GM12878 (cell line): ENCODE data around the gene S100B. TPM values are rescaled to one million over a fixed set of nuclear protein-coding genes. Genes with fewer than 3 reads are reported as not detected.
"Not testable (repeated sequence)": the region's sequence is repeated elsewhere in the genome, so short reads cannot be mapped to it uniquely, and the experiment has no call there.

Source experiments
- ATAC-seq: fragments of 200-7000 bp; cut with Tn5 transposase; 3 replicates; pipeline ENCODE4 v1.9.1; 2020; ENCODE audit warnings: mild to moderate bottlenecking, moderate library complexity
- BruUV-seq: library from RNA; stranded (reverse); fragments of 400-500 nt; replicated peaks from 2 replicates; lab custom pipeline; 2021; lab: Mats Ljungman, UMichigan
- CTCF ChIA-PET: fragments of 300-600 bp; sonication (Branson Sonifier 250); formaldehyde crosslinking; extraction: SDS; loops from one replicate; lab custom pipeline; 2021; ENCODE audit warnings: inconsistent platforms; lab: Yijun Ruan, JAX
- POLR2A ChIA-PET: fragments of 350-600 bp; formaldehyde crosslinking; extraction: SDS; loops from one replicate; lab custom pipeline; 2021; ENCODE audit warnings: inconsistent platforms; lab: Charles Lee
- RAD21 ChIA-PET: fragments of 300-600 bp; sonication (Branson Sonifier 250); formaldehyde crosslinking; loops from one replicate; lab custom pipeline; 2023; ENCODE audit warnings: antibody characterized with exemption; ENCODE audit not compliant: unreplicated experiment; lab: Charles Lee
- SMC1A ChIA-PET: fragments of 300-600 bp; sonication (Branson Sonifier 250); formaldehyde crosslinking; loops from one replicate; lab custom pipeline; 2023; ENCODE audit not compliant: unreplicated experiment, uncharacterized antibody; lab: Charles Lee
- DNase-seq: peaks from one replicate; pipeline ENCODE4 v3.0.0-alpha.2; 2011; ENCODE audit warnings: low read depth, low spot score
- FAIRE-seq: peaks from 3 replicates; lab custom pipeline; 2011; peaks lifted over from hg19 to GRCh38; lab: Jason Lieb, UNC
- H2AFZ ChIP-seq: 2 replicates; pipeline ENCODE4 v1.6.0; 2011; ENCODE audit warnings: low read depth, low read length, control low read depth; ENCODE audit not compliant: control insufficient read depth
- H3K27ac ChIP-seq: 2 replicates; pipeline ENCODE4 v1.5.1; 2011; ENCODE audit warnings: control low read depth; ENCODE audit not compliant: control insufficient read depth, insufficient read depth
- H3K27me3 ChIP-seq, 2 experiments: replicated peaks in 1 of 2; 2 replicates each; pipeline versions ENCODE4 v1.6.0 to v1.6.1; 2011; ENCODE audit warnings: low read length in 1 of 2; ENCODE audit not compliant: control insufficient read depth in 2 of 2, insufficient read depth in 2 of 2
- H3K36me3 ChIP-seq, 2 experiments: 2 replicates each; pipeline ENCODE4 v1.5.1; 2011; ENCODE audit warnings: low read length in 1 of 2; ENCODE audit not compliant: control insufficient read depth in 2 of 2, insufficient read depth in 2 of 2
- H3K4me1 ChIP-seq: 2 replicates; pipeline ENCODE4 v1.6.1; 2011; ENCODE audit warnings: mild to moderate bottlenecking, low read length, moderate library complexity, mixed read lengths; ENCODE audit not compliant: control insufficient read depth, insufficient read depth
- H3K4me2 ChIP-seq: 2 replicates; pipeline ENCODE4 v1.6.0; 2011; ENCODE audit warnings: control low read depth; ENCODE audit not compliant: control insufficient read depth, insufficient read depth
- H3K4me3 ChIP-seq: fragments of 200-600 bp; sonication (generic); 2 replicates; pipeline ENCODE4 v1.5.1; 2016
- H3K79me2 ChIP-seq: 2 replicates; pipeline ENCODE4 v1.6.0; 2011; ENCODE audit warnings: low read length; ENCODE audit not compliant: control insufficient read depth, insufficient read depth
- H3K9ac ChIP-seq: 2 replicates; pipeline ENCODE4 v1.8.0; 2011; ENCODE audit warnings: low read length, control low read depth, mixed read lengths; ENCODE audit not compliant: control insufficient read depth, insufficient read depth
- H3K9me3 ChIP-seq: replicated peaks from 3 replicates; pipeline ENCODE4 v1.5.1; 2011; ENCODE audit warnings: mild to moderate bottlenecking, low read length; ENCODE audit not compliant: control insufficient read depth, insufficient read depth
- H4K20me1 ChIP-seq: 2 replicates; pipeline ENCODE4 v1.6.0; 2011; ENCODE audit not compliant: control insufficient read depth, insufficient read depth
- GATAD2B ChIP-seq: fragments of 450-650 bp; conservative IDR thresholded peaks from 2 replicates; pipeline ENCODE4 v1.6.1; 2017; ENCODE audit warnings: low read depth, mild to moderate bottlenecking, moderate library complexity
- PAX5 ChIP-seq: IDR thresholded peaks from 2 replicates; pipeline ENCODE4 v1.6.1; 2011; ENCODE audit warnings: low read depth, low read length, borderline replicate concordance
- POLR2AphosphoS5 ChIP-seq: IDR thresholded peaks from 2 replicates; pipeline ENCODE4 v1.6.1; 2011; ENCODE audit warnings: mild to moderate bottlenecking, low read length, inconsistent platforms
- SPI1 ChIP-seq: IDR thresholded peaks from 2 replicates; pipeline ENCODE4 v1.6.1; 2011; ENCODE audit warnings: low read depth, mild to moderate bottlenecking, low read length, moderate library complexity, borderline replicate concordance; ENCODE audit not compliant: insufficient read depth
- ZBTB4 ChIP-seq: fragments of 450-650 bp; formaldehyde crosslinking; IDR thresholded peaks from 2 replicates; pipeline ENCODE4 v1.4.0; 2022; ENCODE audit warnings: mild to moderate bottlenecking, moderate library complexity
- WGBS: methylation state at CpG from one replicate; pipeline ENCODE4 v1.1.6; 2016; ENCODE audit warnings: low lambda C conversion rate; ENCODE audit not compliant: insufficient replicate concordance, insufficient coverage; ENCODE audit errors: missing lambda C conversion rate; 5-methylcytosine and 5-hydroxymethylcytosine counted together
- in situ Hi-C: fragments of 300-500 bp; cut with MboI; formaldehyde crosslinking; loops from 9 replicates; pipeline ENCODE4 v1.14.3; 2018; ENCODE audit warnings: mixed read lengths
- intact Hi-C: fragments of 100-400 bp; cut with micrococcal nuclease; formaldehyde crosslinking; loops from one replicate; pipeline ENCODE4 v1.14.2; 2022; ENCODE audit not compliant: unreplicated experiment
- polyA plus RNA-seq, 11 experiments: library from polyadenylated mRNA; depleted of rRNA in 4 of 11; unstranded in 6 of 11; stranded (reverse) in 5 of 11; fragments of >200 nt; fragmentation: Nextera tagmentation in 4 of 11; fragmentation: Illumina TruSeq in 1 of 11; extraction: Ambion mirVana in 4 of 11; extraction: Trizol in 1 of 11; gene quantifications; 1 replicate in 1 of 11; 2 replicates in 10 of 11; pipeline versions ENCODE4 v1.2.1 to v1.2.3, GENCODE V29; 2011 to 2016; ENCODE audit warnings: inconsistent platforms in 2 of 11, missing spikeins in 2 of 11, low read depth in 1 of 11
- total RNA-seq, 4 experiments: library from RNA; depleted of rRNA in 3 of 4; stranded (reverse); fragments of >200 nt in 3 of 4; fragmentation: Illumina TruSeq in 1 of 4; extraction: Trizol in 1 of 4; gene quantifications; 2 replicates each; pipeline versions ENCODE4 v1.2.1 to v1.2.3, GENCODE V29; 2013 to 2021
- TF ChIP-seq, protein P1 (sequence below): IDR thresholded peaks from 2 replicates; pipeline ENCODE4 v1.6.1; 2011; ENCODE audit warnings: borderline replicate concordance, low read depth, mild to moderate bottlenecking, moderate library complexity, low read length; ENCODE audit not compliant: insufficient read depth, poor library complexity, severe bottlenecking

S100B gene
- total and polyA plus RNA-seq, 10 of the 15 experiments (the other 5 are each of a cell fraction or from before 2014, with no cell fraction given) = 0.11 to 0.22 TPM; not detected in 8

DNA sequence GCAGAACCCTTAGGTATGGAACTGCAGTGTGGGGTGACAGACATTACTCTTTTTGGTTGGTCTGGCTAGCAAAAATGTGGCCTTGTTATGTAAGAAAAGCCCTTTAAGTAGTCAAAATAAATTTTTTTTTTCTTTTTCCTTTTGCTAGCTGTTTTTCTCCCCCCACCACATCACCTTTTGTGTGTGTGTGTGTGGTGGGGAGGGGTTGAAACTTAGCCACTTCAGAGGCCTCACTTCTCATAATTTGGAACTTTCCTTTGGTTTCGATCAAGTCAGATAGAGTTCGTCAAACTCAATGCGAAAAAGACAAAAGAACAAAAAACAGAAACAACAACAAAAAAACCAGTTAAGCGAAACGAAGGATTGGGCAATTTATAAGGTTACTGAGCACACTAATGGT, 28.7 kb upstream of the S100B start (continued):
- TF ChIP-seq, protein P1, sequence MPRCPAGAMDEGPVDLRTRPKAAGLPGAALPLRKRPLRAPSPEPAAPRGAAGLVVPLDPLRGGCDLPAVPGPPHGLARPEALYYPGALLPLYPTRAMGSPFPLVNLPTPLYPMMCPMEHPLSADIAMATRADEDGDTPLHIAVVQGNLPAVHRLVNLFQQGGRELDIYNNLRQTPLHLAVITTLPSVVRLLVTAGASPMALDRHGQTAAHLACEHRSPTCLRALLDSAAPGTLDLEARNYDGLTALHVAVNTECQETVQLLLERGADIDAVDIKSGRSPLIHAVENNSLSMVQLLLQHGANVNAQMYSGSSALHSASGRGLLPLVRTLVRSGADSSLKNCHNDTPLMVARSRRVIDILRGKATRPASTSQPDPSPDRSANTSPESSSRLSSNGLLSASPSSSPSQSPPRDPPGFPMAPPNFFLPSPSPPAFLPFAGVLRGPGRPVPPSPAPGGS = no peak
- no peak for TF ChIP-seq SPI1
- TF ChIP-seq, all 136 proteins: peak for 0

DNA sequence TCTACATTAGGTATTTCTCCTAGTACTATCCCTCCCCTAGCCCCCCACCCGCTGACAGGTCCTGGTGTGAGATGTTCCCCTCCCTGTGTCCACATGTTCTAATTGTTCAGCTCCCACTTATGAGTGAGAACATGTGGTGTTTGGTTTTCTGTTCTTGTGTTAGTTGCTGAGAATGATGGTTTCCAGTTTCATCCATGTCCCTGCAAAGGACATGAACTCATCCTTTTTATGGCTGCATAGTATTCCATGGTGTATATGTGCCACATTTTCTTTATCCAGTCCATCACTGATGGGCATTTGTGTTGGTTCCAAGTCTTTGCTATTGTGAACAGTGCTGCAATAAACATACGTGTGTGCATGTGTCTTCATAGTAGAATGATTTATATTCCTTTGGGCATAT, 26.0 kb upstream of the S100B start:
- H3K27me3 ChIP-seq, H4K20me1 ChIP-seq: not testable (repeated sequence)

DNA sequence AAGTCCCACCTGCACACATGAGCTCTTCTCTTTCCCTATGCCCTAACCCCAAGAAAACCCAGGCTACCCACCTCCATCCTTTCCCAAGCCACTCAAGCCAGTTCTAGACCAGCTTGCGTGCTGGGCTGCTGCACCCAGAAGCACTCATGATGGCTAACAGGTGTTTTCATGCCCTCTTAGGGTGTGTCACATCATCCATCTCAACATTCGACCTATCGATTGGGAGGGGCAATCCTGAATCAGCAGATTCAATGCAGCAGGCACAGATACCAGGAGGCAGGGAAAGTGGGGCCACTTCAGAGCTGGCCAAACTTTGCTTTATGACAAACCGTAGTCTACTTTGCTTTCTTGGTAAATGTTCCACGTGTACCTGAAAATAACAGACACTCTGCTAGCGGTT, 24.0 kb upstream of the S100B start:
- FAIRE-seq (no peak), ATAC-seq (no peak), DNase-seq (no peak)
- Histone ChIP-seq H3K9me3 (peaks cover 3% of the 10 kb centered on the region; the same call in 1 of the 3 replicates), H3K79me2 (no peaks in the 10 kb centered on the region), H4K20me1 (no peaks in the 10 kb centered on the region), H3K4me3 (no peak overlapping the region), H3K27me3 (no peaks in the 10 kb centered on the region), H3K36me3 (no peaks in the 10 kb centered on the region), H3K9ac (no peak overlapping the region), H3K4me2 (no peak overlapping the region), H2AFZ (no peak overlapping the region), H3K27ac (no peak overlapping the region), H3K4me1 (no peaks in the 10 kb centered on the region)
- intact Hi-C loops = no loop called here
- BruUV-seq = no TSS peak
- WGBS = 76% methylated on average over 6 of the region's 6 CpGs
- RAD21 ChIA-PET = no interaction called here
- in situ Hi-C loops = no loop called here
- POLR2A ChIA-PET = no interaction called here
- CTCF ChIA-PET = interaction anchor here (1.4 kb wide), 1 partner anchor 20 kb away, joined by 3 read pairs; no protein-coding TSS in a partner anchor
- SMC1A ChIA-PET = interaction anchor here (1.6 kb wide), 1 partner anchor 11 kb away, joined by 3 read pairs; no protein-coding TSS in a partner anchor
- no peak for TF ChIP-seq POLR2AphosphoS5
- no peak for TF ChIP-seq PAX5
- no peak for TF ChIP-seq ZBTB4 (CRISPR knock-in tag)
- TF ChIP-seq GATAD2B = no peak

More for the DNA sequence above, 26.0 kb upstream of the S100B start:
- POLR2A ChIA-PET, ATAC-seq, H3K4me2 ChIP-seq, H3K36me3 ChIP-seq, CTCF ChIA-PET, H3K9me3 ChIP-seq, H3K4me3 ChIP-seq, BruUV-seq, RAD21 ChIA-PET, DNase-seq, intact Hi-C loops, H3K27ac ChIP-seq, H3K9ac ChIP-seq, H3K79me2 ChIP-seq, SMC1A ChIA-PET, in situ Hi-C loops, FAIRE-seq, H3K4me1 ChIP-seq, H2AFZ ChIP-seq: not testable (repeated sequence)
- WGBS = 55% methylated on average over 2 of the region's 2 CpGs
